K562 (cell line): ENCODE results near the gene ITPR2. TPM values are rescaled to one million over a fixed set of nuclear protein-coding genes. Genes with fewer than 3 reads are reported as not detected.

Source experiments
- ATAC-seq: fragments of 200-7000 bp; cut with Tn5 transposase; 3 replicates; pipeline ENCODE4 v1.9.1; 2020; ENCODE audit warnings: moderate library complexity
- BruUV-seq: library from RNA; stranded (reverse); fragments of 400-500 nt; replicated peaks from 2 replicates; lab custom pipeline; 2021; lab: Mats Ljungman, UMichigan
- CTCF ChIA-PET: fragments of 300-600 bp; formaldehyde crosslinking; extraction: SDS; loops from one replicate; lab custom pipeline; 2021; ENCODE audit warnings: low intra/inter-chr PET ratio; lab: Yijun Ruan, JAX
- POLR2A ChIA-PET: fragments of 300-600, 350-650 bp; sonication (Branson Sonifier 250); formaldehyde crosslinking; extraction: SDS; loops from one replicate; lab custom pipeline; 2021; ENCODE audit warnings: antibody characterized with exemption, inconsistent platforms; lab: Yijun Ruan, JAX
- DNase-seq, 4 experiments: peaks; one replicate each; pipeline versions ENCODE4 v3.0.0 to v3.0.0-alpha.2; 2011 to 2018; ENCODE audit warnings: low spot score in 3 of 4, mixed read lengths in 3 of 4; ENCODE audit errors: extremely low read depth in 1 of 4
- FAIRE-seq: peaks from 2 replicates; lab custom pipeline; 2011; peaks lifted over from hg19 to GRCh38; lab: Jason Lieb, UNC
- H2AFZ ChIP-seq: 2 replicates; pipeline ENCODE4 v1.6.0; 2011; ENCODE audit warnings: low read depth, low read length, control low read depth, inconsistent platforms
- H3K27ac ChIP-seq: fragments of 200-600 bp; 3 replicates; pipeline ENCODE4 v1.8.0; 2011; ENCODE audit warnings: low read depth, mild to moderate bottlenecking, control low read depth, inconsistent platforms, low read length, moderate library complexity, mixed read lengths; ENCODE audit errors: extremely low read depth
- H3K27me3 ChIP-seq, 2 experiments: fragments of 300-600 bp in 1 of 2; 2 replicates in 1 of 2; 3 replicates in 1 of 2; pipeline versions ENCODE4 v1.6.0 to v1.8.0; 2011; ENCODE audit warnings: inconsistent platforms in 2 of 2, low read length in 2 of 2, mild to moderate bottlenecking in 1 of 2, mixed read lengths in 1 of 2, moderate library complexity in 1 of 2; ENCODE audit not compliant: control insufficient read depth in 2 of 2, insufficient read depth in 2 of 2
- H3K36me3 ChIP-seq: fragments of 300-600 bp; 3 replicates; pipeline ENCODE4 v1.8.0; 2011; ENCODE audit warnings: mild to moderate bottlenecking, low read length, inconsistent platforms; ENCODE audit not compliant: control insufficient read depth, insufficient read depth
- H3K4me1 ChIP-seq, 2 experiments: fragments of 200-600 bp in 1 of 2; replicated peaks in 1 of 2; 2 replicates in 1 of 2; 3 replicates in 1 of 2; pipeline versions ENCODE4 v1.5.1 to v1.8.0; 2011; ENCODE audit warnings: inconsistent platforms in 2 of 2, low read length in 2 of 2, mild to moderate bottlenecking in 1 of 2, mixed read lengths in 1 of 2, moderate library complexity in 1 of 2; ENCODE audit not compliant: control insufficient read depth in 2 of 2, insufficient read depth in 2 of 2
- H3K4me2 ChIP-seq: 2 replicates; pipeline ENCODE4 v1.6.1; 2011; ENCODE audit warnings: low read length, control low read depth, inconsistent platforms, mixed read lengths; ENCODE audit not compliant: insufficient read depth
- H3K4me3 ChIP-seq: fragments of 200-600 bp; sonication (generic), shearing (Covaris generic); 2 replicates; pipeline ENCODE4 v1.5.1; 2016; ENCODE audit warnings: control low read depth, inconsistent platforms
- H3K79me2 ChIP-seq: fragments of 200-600 bp; 3 replicates; pipeline ENCODE4 v1.8.0; 2011; ENCODE audit warnings: low read length, inconsistent platforms; ENCODE audit not compliant: control insufficient read depth, insufficient read depth
- H3K9ac ChIP-seq, 2 experiments: 2 replicates each; pipeline versions ENCODE4 v1.6.0 to v1.6.1; 2011; ENCODE audit warnings: low read depth in 2 of 2, low read length in 2 of 2, control low read depth in 1 of 2, inconsistent platforms in 1 of 2, mild to moderate bottlenecking in 1 of 2, mixed read lengths in 1 of 2; ENCODE audit not compliant: insufficient read depth in 1 of 2
- H3K9me1 ChIP-seq: one replicate; pipeline ENCODE4 v1.6.0; 2011; ENCODE audit warnings: inconsistent platforms, mild to moderate bottlenecking, low read length, moderate library complexity; ENCODE audit not compliant: control insufficient read depth, insufficient read depth
- H3K9me3 ChIP-seq: replicated peaks from 2 replicates; pipeline ENCODE4 v1.5.1; 2011; ENCODE audit warnings: low read depth, low read length, inconsistent platforms; ENCODE audit not compliant: control insufficient read depth, insufficient read depth
- H4K20me1 ChIP-seq: replicated peaks from 2 replicates; pipeline ENCODE4 v1.6.1; 2011; ENCODE audit warnings: low read length, inconsistent platforms, mixed read lengths; ENCODE audit not compliant: control insufficient read depth, insufficient read depth
- RBM25 ChIP-seq: fragments of 200-400 bp; formaldehyde crosslinking; IDR thresholded peaks from 2 replicates; pipeline ENCODE4 v1.6.1; 2018; ENCODE audit warnings: low read length, low read depth, moderate library complexity; ENCODE audit not compliant: severe bottlenecking
- ZNF551 ChIP-seq: fragments of 250-450 bp; sonication (Bioruptor Pico); IDR thresholded peaks from 2 replicates; pipeline ENCODE4 v1.5.0; 2021; ENCODE audit warnings: mild to moderate bottlenecking, moderate library complexity
- WGBS: fragments of 100-300 bp; shearing (Covaris generic); methylation state at CpG from one replicate; pipeline ENCODE4 v1.1.6; 2016; ENCODE audit warnings: low coverage, mixed read lengths; ENCODE audit not compliant: insufficient coverage; ENCODE audit errors: missing lambda C conversion rate; 5-methylcytosine and 5-hydroxymethylcytosine counted together
- in situ Hi-C: fragments of 300-500 bp; cut with MboI; formaldehyde crosslinking; loops from 4 replicates; pipeline ENCODE4 v1.15.0; 2018; ENCODE audit warnings: inconsistent platforms, mixed read lengths
- intact Hi-C: fragments of 100-400 bp; cut with micrococcal nuclease; formaldehyde crosslinking; loops from 2 replicates; pipeline ENCODE4 v1.14.2; 2022
- polyA plus RNA-seq, 8 experiments: library from polyadenylated mRNA; depleted of rRNA in 4 of 8; stranded (reverse) in 5 of 8; unstranded in 3 of 8; fragments of >200 nt; fragmentation: Nextera tagmentation in 2 of 8; fragmentation: Illumina TruSeq in 1 of 8; extraction: Ambion mirVana in 2 of 8; extraction: Trizol in 1 of 8; gene quantifications; 2 replicates each; pipeline versions ENCODE4 v1.2.1 to v1.2.3, GENCODE V29; 2011 to 2014; ENCODE audit warnings: inconsistent platforms in 1 of 8, missing spikeins in 1 of 8
- total RNA-seq, 7 experiments: library from RNA; depleted of rRNA in 6 of 7; stranded (reverse); fragments of >200 nt in 6 of 7; fragmentation: Illumina TruSeq in 2 of 7; extraction: Trizol in 2 of 7; gene quantifications; 2 replicates each; pipeline versions ENCODE4 v1.2.1 to v1.2.3, GENCODE V29; 2011 to 2021; ENCODE audit warnings: low replicate concordance in 1 of 7
- TF ChIP-seq, protein P1 (sequence below): sonication (generic); formaldehyde crosslinking; IDR thresholded peaks from 2 replicates; pipeline ENCODE4 v1.8.1; 2023; ENCODE audit warnings: mild to moderate bottlenecking, missing genetic modification reagents, moderate library complexity

The ITPR2 gene
- total and polyA plus RNA-seq, 9 of the 15 experiments (the other 6 are each of a cell fraction or from before 2014, with no cell fraction given) = 0.21 to 3.3 (median 0.95) TPM

DNA sequence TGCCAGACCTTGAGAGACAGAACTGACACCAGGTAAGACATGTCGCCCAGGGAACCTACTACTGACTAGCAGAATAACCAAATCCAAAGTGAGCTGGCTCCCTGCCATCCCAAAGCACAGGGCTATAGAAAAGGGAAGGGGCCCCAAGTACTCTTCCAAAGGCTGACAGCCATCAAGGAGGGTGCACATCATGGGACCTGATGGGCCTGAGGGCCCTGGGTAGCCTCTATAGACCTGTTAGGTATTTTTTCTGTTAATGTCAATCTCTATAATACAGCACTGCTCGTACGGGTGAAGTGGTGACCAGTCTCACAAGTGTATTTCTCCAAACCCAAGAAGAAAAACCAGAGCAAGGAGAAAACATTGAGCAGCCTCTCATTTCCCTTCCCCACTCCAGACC, 171.6 kb downstream of the ITPR2 start:
- H2AFZ ChIP-seq = no peak overlapping the region
- no peaks in the 10 kb centered on the region for H3K9me3 ChIP-seq
- no peaks in the 10 kb centered on the region for H3K4me1 ChIP-seq
- no peaks in the 10 kb centered on the region for H3K9me1 ChIP-seq
- no peaks in the 10 kb centered on the region for H3K27me3 ChIP-seq
- H3K36me3 ChIP-seq = no peaks in the 10 kb centered on the region
- H3K27ac ChIP-seq = no peak overlapping the region
- ATAC-seq (no peak), FAIRE-seq (no peak), DNase-seq (no peak)
- no peak overlapping the region for H3K4me2 ChIP-seq
- no peak overlapping the region for H3K9ac ChIP-seq
- no TSS peak for BruUV-seq
- 52% methylated on average over 3 of the region's 3 CpGs for WGBS
- no peaks in the 10 kb centered on the region for H4K20me1 ChIP-seq
- H3K79me2 ChIP-seq = no peaks in the 10 kb centered on the region
- H3K4me3 ChIP-seq = no peak overlapping the region
- in situ Hi-C loops = no loop called here
- POLR2A ChIA-PET = interaction anchor here (1.0 kb wide), 1 partner anchor 9 kb away, joined by 6 read pairs; no protein-coding TSS in a partner anchor
- no peak for TF ChIP-seq ZNF551 (CRISPR knock-in tag)
- intact Hi-C loops = no loop called here
- CTCF ChIA-PET = no interaction called here

DNA sequence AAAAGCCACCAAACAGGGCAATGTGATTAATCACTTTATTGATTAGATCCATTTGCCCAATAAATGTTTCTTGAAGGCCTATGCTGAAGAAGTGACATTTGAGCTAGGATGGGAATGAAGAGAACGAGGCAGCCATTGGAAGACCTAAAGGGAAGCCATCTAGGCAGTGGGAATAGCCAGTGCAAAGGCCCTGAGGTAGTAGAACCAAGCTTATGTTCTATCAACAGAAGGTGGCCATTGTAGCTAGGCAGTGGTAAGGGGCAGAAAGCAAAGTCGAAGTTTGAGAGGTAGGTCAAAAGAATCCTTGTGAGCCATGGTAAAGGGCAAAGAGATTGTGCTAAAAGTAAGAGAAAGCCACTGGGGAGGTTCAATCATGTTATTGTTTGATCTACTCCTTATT, 173.1 kb downstream of the ITPR2 start:
- H3K9ac ChIP-seq = no peak overlapping the region
- H3K4me1 ChIP-seq = no peaks in the 10 kb centered on the region
- intact Hi-C loops = no loop called here
- no peak for DNase-seq
- H3K27me3 ChIP-seq = no peaks in the 10 kb centered on the region
- FAIRE-seq = no peak
- no peaks in the 10 kb centered on the region for H4K20me1 ChIP-seq
- in situ Hi-C loops = no loop called here
- TF ChIP-seq, protein P1, sequence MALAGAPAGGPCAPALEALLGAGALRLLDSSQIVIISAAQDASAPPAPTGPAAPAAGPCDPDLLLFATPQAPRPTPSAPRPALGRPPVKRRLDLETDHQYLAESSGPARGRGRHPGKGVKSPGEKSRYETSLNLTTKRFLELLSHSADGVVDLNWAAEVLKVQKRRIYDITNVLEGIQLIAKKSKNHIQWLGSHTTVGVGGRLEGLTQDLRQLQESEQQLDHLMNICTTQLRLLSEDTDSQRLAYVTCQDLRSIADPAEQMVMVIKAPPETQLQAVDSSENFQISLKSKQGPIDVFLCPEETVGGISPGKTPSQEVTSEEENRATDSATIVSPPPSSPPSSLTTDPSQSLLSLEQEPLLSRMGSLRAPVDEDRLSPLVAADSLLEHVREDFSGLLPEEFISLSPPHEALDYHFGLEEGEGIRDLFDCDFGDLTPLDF (CRISPR knock-in tag) = no peak
- TF ChIP-seq RBM25 = peak; percentile 51
- 0% methylated on average over 2 of the region's 2 CpGs for WGBS
- BruUV-seq = no TSS peak
- ChIA-PET POLR2A (no interaction called here), CTCF (no interaction called here)
- no peaks in the 10 kb centered on the region for H3K9me1 ChIP-seq
- no peaks in the 10 kb centered on the region for H3K9me3 ChIP-seq
- H3K27ac ChIP-seq = no peak overlapping the region
- no peaks in the 10 kb centered on the region for H3K79me2 ChIP-seq
- H3K4me2 ChIP-seq = no peak overlapping the region
- H3K4me3 ChIP-seq = no peak overlapping the region
- H2AFZ ChIP-seq = no peak overlapping the region
- no peak for ATAC-seq
- no peaks in the 10 kb centered on the region for H3K36me3 ChIP-seq
